ENCODE data around the gene TRAPPC6A. TPM values are rescaled to one million over a fixed set of nuclear protein-coding genes. Genes with fewer than 3 reads are reported as not detected.
A peak's percentile ranks its signal among the peaks of the same experiment; 100 is the strongest.

TRAPPC6A gene
- total RNA-seq, 3 donors from 2014 or later, result 8.5 to 11.5 (median 9.1) TPM

DNA sequence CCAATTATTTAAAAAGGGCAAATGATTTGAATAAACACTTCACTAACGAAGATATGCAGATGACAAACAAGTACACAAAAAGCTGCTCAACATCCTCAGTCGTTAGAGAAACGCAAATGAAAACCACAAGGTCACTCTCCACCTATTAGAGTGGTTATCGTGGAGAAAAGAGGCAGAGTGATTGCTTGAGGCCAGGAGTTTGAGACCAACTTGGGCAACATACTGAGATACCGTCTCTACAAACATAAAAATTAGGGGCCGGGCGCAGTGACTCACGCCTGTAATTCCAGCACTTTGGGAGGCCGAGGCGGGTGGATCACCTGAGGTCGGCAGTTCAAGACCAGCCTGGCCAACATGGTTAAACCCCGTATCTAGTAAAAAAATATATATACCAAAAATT lies 27.8 kb upstream of the TRAPPC6A start:
- no peak for DNase-seq
- Mint-ChIP-seq H3K36me3 (ENCODE audit: insufficient read depth) (peaks cover 1% of the 10 kb centered on the region), H3K4me3 (no peak overlapping the region), H3K9me3 (no peaks in the 10 kb centered on the region), H3K27me3 (ENCODE audit: low read depth) (peaks cover 2% of the 10 kb centered on the region), H3K4me1 (ENCODE audit: low read depth) (no peaks in the 10 kb centered on the region)
- no peak for ATAC-seq

GRCh38 chr19:45202637-45203036 lies 24.6 kb upstream of the TRAPPC6A start:
- ATAC-seq (no peak), DNase-seq (no peak)
- Mint-ChIP-seq H3K36me3 (ENCODE audit: insufficient read depth) (no peaks in the 10 kb centered on the region), H3K9me3 (no peaks in the 10 kb centered on the region), H3K4me1 (ENCODE audit: low read depth) (no peaks in the 10 kb centered on the region), H3K4me3 (no peak overlapping the region), H3K27me3 (ENCODE audit: low read depth) (no peaks in the 10 kb centered on the region)

DNA sequence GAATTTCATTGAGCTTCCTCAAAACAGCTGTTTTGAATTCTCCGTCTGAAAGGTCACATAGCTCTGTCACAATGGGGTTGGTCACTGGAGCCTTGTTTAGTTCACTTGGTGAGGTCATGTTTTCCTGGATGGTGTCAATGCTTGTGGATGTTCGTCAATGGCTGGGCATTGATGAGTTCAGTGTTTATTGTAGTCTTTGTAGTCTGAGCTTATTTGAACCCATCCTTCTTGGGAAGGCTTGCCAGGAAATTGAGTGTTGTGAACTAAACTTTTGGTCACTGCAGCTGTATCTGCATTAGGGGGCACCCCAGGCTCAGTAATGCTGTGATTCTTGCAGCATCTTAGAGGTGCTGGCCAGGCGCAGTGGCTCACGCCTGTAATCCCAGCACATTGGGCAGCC lies 22.5 kb upstream of the TRAPPC6A start:
- Mint-ChIP-seq H3K9me3 (no peaks in the 10 kb centered on the region), H3K4me1 (ENCODE audit: low read depth) (no peaks in the 10 kb centered on the region), H3K27me3 (ENCODE audit: low read depth) (no peaks in the 10 kb centered on the region), H3K36me3 (ENCODE audit: insufficient read depth) (no peaks in the 10 kb centered on the region), H3K4me3 (no peak overlapping the region)
- ATAC-seq, result no peak
- no peak for DNase-seq

DNA sequence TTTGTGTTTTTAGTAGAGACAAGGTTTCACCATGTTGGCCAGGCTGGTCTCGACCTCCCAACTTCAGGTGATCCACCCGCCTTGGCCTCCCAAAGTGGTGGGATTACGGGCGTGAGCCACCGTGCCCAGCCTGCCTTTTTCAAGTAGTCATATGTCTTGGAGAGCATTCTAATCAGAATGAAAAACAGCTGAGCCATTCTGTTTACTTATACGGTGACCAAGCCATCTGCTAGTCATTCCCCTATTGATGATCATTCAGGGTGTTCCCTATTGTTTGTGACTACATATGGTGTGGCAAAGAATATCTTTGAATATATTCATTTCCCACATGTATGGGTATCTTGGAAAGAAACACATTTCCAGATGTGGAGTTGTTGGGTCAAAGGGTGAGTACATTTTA lies 17.7 kb upstream of the TRAPPC6A start:
- Mint-ChIP-seq H3K4me3 (no peak overlapping the region), H3K27me3 (ENCODE audit: low read depth) (no peaks in the 10 kb centered on the region), H3K9me3 (no peaks in the 10 kb centered on the region), H3K36me3 (ENCODE audit: insufficient read depth) (peaks cover 1% of the 10 kb centered on the region), H3K4me1 (ENCODE audit: low read depth) (no peaks in the 10 kb centered on the region)
- ATAC-seq (no peak), DNase-seq (no peak)

DNA sequence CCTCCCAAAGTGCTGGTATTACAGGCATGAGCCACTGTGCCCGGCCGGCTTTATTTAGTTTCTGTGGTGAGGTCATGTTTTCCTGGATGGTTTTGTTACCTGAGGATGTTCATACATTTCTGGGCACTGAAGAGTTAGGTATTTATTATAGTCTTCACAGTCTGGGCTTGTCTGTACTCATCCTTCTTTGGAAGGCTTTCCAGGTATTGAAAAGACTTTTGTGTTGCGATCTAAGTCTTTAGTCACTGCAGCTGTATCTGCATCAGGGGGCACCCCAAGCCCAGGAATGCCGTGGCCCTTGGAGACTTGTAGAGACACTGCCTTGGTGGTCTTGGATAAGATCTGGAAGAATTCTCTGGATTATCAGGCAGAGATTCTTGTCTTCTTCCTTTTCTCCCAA lies 13.3 kb upstream of the TRAPPC6A start:
- H3K27me3 Mint-ChIP-seq (ENCODE audit: low read depth), result no peaks in the 10 kb centered on the region
- peaks cover 1% of the 10 kb centered on the region for H3K36me3 Mint-ChIP-seq (ENCODE audit: insufficient read depth)
- no peak for DNase-seq
- peaks cover 3% of the 10 kb centered on the region for H3K4me1 Mint-ChIP-seq (ENCODE audit: low read depth)
- H3K4me3 Mint-ChIP-seq, result no peak overlapping the region
- ATAC-seq, result no peak
- H3K9me3 Mint-ChIP-seq, result no peaks in the 10 kb centered on the region

GRCh38 chr19:45189971-45190370 lies 11.9 kb upstream of the TRAPPC6A start:
- H3K4me1 Mint-ChIP-seq (ENCODE audit: low read depth), result peaks cover 3% of the 10 kb centered on the region
- no peaks in the 10 kb centered on the region for H3K27me3 Mint-ChIP-seq (ENCODE audit: low read depth)
- no peaks in the 10 kb centered on the region for H3K9me3 Mint-ChIP-seq
- ATAC-seq, result no peak
- H3K36me3 Mint-ChIP-seq (ENCODE audit: insufficient read depth), result peaks cover 1% of the 10 kb centered on the region
- no peak overlapping the region for H3K4me3 Mint-ChIP-seq
- DNase-seq, result no peak

- DNase-seq (no peak), ATAC-seq (peak; percentile 69 to 82)
- Mint-ChIP-seq H3K27me3 (ENCODE audit: low read depth) (no peaks in the 10 kb centered on the region), H3K36me3 (ENCODE audit: insufficient read depth) (peaks cover 3% of the 10 kb centered on the region), H3K4me3 (no peak overlapping the region), H3K4me1 (ENCODE audit: low read depth) (peaks cover 8% of the 10 kb centered on the region), H3K9me3 (no peaks in the 10 kb centered on the region)
Observed at GRCh38 chr19:45187421-45188100, 9.5 kb upstream of the TRAPPC6A start.

DNA sequence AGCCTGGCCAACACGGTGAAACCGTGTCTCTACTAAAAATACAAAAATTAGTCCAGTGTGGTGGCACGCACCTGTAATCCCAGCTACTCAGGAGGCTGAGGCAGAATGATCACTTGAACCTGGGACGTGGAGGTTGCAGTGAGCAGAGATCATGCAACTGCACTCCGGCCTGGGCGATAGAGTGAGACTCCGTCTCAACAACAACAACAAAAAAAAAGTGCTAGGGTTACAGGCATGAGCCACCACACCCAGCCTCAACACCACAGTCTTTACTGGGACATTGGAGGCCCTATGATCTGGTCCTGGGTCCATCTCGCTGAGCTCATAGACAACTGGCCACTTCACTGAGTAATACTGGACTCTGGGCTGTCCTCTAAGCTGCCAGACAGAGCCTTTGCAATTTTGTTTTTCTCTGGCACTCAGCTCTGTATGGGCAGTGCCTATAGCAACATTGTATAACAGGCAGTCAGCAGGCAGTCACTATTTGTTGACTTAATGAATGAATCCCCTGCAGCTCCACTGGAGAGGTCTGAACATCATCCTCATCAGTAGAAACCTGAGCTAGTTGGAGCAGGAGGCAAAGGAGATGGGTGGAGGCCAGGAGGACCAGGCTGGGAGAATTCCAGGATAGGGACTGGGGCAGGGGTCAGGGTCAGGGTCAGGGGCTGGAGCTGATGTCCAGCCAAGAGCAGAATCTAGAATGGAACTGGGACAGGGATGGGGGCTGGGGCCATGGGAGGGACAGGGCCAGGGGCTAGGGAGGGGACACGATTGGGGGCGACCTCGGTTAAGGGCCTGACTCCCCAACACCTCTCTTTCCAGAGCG lies 8.7 kb upstream of the TRAPPC6A start:
- Mint-ChIP-seq H3K9me3 (no peaks in the 10 kb centered on the region), H3K27me3 (ENCODE audit: low read depth) (no peaks in the 10 kb centered on the region), H3K4me3 (no peak overlapping the region), H3K4me1 (ENCODE audit: low read depth) (peaks cover 10% of the 10 kb centered on the region), H3K36me3 (ENCODE audit: insufficient read depth) (peaks cover 3% of the 10 kb centered on the region)
- DNase-seq (no peak), ATAC-seq (no peak)

DNA sequence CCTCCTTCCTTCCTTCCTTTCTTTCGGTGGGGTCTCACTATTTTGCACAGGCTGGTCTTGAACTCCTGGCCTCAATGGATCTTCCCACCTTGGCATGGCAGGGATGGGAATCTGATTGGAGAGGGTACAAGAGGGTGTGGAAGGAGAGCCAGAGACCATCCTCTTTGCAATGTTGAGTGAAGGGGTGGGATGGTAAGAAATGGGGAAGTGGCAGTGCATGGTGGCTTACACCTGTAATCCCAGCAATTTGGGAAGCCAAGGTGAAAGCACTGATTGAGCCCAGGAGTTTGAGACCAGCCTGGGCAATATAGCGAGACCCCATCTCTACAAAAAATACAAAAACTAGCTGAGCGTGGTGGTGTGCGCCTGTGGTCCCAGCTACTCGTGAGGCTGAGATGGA lies 6.1 kb upstream of the TRAPPC6A start:
- Mint-ChIP-seq H3K4me3 (no peak overlapping the region), H3K4me1 (ENCODE audit: low read depth) (peaks cover 29% of the 10 kb centered on the region), H3K36me3 (ENCODE audit: insufficient read depth) (peaks cover 6% of the 10 kb centered on the region), H3K9me3 (no peaks in the 10 kb centered on the region), H3K27me3 (ENCODE audit: low read depth) (no peaks in the 10 kb centered on the region)
- DNase-seq, result no peak
- ATAC-seq, result no peak

DNA sequence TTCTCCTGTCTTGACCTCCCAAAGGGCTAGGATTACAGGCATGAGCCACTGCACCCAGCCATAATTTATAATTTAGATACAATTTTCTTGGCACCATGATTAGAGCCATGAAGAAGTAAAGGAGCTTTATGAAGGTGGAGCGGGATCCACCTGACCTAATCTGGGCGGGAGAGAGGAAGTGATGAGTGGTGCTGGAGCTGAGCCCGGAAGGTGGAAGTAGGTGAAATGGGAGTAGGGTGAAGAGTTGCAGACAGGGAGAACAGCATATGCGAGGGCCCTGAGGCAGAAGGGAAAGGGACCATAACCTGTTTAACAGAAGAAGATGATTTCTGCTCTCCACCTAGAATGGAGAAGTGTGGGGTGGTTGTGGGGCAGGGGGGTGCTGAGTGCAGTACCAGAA lies 4.7 kb upstream of the TRAPPC6A start:
- ATAC-seq (no peak), DNase-seq (no peak)
- no peaks in the 10 kb centered on the region for H3K27me3 Mint-ChIP-seq (ENCODE audit: low read depth)
- peaks cover 6% of the 10 kb centered on the region for H3K36me3 Mint-ChIP-seq (ENCODE audit: insufficient read depth)
- no peak overlapping the region for H3K4me3 Mint-ChIP-seq
- peaks cover 31% of the 10 kb centered on the region for H3K4me1 Mint-ChIP-seq (ENCODE audit: low read depth)
- no peaks in the 10 kb centered on the region for H3K9me3 Mint-ChIP-seq

- DNase-seq (no peak), ATAC-seq (no peak)
- H3K36me3 Mint-ChIP-seq (ENCODE audit: insufficient read depth), result peaks cover 6% of the 10 kb centered on the region
- H3K4me3 Mint-ChIP-seq, result peak overlapping the region; percentile 80
- H3K9me3 Mint-ChIP-seq, result no peaks in the 10 kb centered on the region
- no peaks in the 10 kb centered on the region for H3K27me3 Mint-ChIP-seq (ENCODE audit: low read depth)
- H3K4me1 Mint-ChIP-seq (ENCODE audit: low read depth), result peaks cover 33% of the 10 kb centered on the region
Observed at GRCh38 chr19:45180936-45181335, 2.9 kb upstream of the TRAPPC6A start.

DNA sequence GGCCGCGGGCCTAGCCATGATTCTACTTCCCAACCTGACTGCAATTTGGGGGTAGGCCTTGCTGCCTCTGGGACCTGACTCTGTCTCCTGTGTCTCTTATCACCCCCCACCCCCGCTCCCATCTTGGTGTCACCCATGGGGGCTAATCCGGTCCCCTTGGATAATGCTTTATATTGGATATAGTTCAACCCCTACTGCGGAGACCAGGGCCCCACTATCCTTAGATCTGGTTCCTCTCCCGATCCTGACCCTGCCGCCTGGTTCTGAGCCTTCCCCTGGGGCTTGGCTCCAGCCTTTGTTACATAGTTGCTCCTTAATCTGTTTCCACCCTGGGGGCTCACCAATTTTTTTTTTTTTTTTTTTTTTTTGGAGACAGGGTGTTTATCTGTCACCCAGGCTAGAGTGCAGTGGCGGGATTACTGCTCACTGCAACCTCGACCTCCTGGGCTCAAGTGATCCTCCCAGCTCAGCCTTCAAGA lies 1.9 kb upstream of the TRAPPC6A start:
- Mint-ChIP-seq H3K27me3 (ENCODE audit: low read depth) (no peaks in the 10 kb centered on the region), H3K4me3 (peak overlapping the region; percentile 80), H3K36me3 (ENCODE audit: insufficient read depth) (peaks cover 6% of the 10 kb centered on the region), H3K9me3 (no peaks in the 10 kb centered on the region), H3K4me1 (ENCODE audit: low read depth) (peaks cover 38% of the 10 kb centered on the region)
- ATAC-seq (no peak), DNase-seq (no peak)

- Mint-ChIP-seq H3K9me3 (no peaks in the 10 kb centered on the region), H3K36me3 (ENCODE audit: insufficient read depth) (peaks cover 6% of the 10 kb centered on the region), H3K27me3 (ENCODE audit: low read depth) (no peaks in the 10 kb centered on the region), H3K4me1 (ENCODE audit: low read depth) (peaks cover 37% of the 10 kb centered on the region), H3K4me3 (peak overlapping the region; percentile 85)
- ATAC-seq (peak; percentile 5 to 8), DNase-seq (no peak)
Observed at GRCh38 chr19:45179072-45179891, 1.2 kb upstream of the TRAPPC6A start.

DNA sequence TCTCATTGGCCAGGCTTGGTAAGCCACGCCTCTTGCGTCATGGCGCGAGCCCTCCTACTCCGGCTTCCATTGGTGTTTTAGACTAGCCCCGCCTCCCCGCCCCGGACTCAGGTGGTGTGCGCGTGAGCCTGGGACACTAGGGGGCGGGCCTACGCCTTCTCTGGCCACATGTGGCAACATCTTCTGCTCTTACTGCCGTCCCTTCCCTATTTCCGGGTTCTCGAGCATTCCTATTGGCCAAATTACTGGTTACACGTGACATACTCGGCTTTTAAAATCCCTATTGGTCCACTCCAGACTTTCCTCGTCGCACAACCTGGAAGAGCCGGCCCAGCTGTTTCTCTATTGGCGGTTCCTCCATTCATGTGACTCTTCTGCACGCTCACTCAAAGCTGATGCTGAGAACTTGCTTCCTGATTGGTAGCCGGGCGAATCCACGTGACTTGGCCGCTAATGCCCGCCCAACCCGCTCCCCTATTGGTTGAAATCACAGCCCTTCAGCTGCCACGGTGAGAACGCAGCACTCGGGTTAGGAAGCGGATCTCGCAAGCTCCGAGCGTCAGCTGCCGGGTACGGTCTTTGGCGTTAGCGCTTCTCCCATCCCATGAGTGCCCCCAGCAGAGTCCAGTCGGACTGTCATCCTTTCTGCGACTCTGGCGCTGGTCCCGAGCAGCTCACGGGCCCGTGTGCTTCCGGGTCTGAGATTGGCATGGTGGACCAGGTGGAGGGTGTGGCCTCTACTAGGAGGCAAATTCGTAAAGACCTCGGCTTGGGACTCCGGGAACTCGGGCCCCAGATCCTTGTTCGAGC lies 430 bp upstream of the TRAPPC6A start, which contains the start of gene BLOC1S3:
Gene BLOC1S3 (plus strand): TSS at position 523 of the 810 bp plus-strand sequence. CDS start 513 bp downstream, outside the sequence.
- peaks cover 6% of the 10 kb centered on the region for H3K36me3 Mint-ChIP-seq (ENCODE audit: insufficient read depth)
- H3K4me3 Mint-ChIP-seq, result peak within 1 kb of the TSS; percentile 85
- peaks cover 44% of the 10 kb centered on the region for H3K4me1 Mint-ChIP-seq (ENCODE audit: low read depth)
- no peaks in the 10 kb centered on the region for H3K9me3 Mint-ChIP-seq
- peak; percentile 100 for DNase-seq
- no peaks in the 10 kb centered on the region for H3K27me3 Mint-ChIP-seq (ENCODE audit: low read depth)
- peak; percentile 87 to 89 for ATAC-seq
